Type B pancreatic cell (in vitro differentiated cells): ENCODE data around the gene RCSD1. TPM values are rescaled to one million over a fixed set of nuclear protein-coding genes. Genes with fewer than 3 reads are reported as not detected.

Experiments used
- DNase-seq: peaks from one replicate; pipeline ENCODE4 v3.0.0; 2021; ENCODE audit warnings: mixed read lengths; ENCODE audit not compliant: unreplicated experiment; ENCODE audit errors: extremely low spot score
- H3K27ac Mint-ChIP-seq: 2 replicates; pipeline ENCODE4 v1.8.0; 2021; ENCODE audit warnings: mild to moderate bottlenecking, mixed read lengths
- H3K27me3 Mint-ChIP-seq: 2 replicates; pipeline ENCODE4 v1.8.0; 2021; ENCODE audit warnings: mixed read lengths
- H3K36me3 Mint-ChIP-seq: 2 replicates; pipeline ENCODE4 v1.8.0; 2021; ENCODE audit warnings: mixed read lengths
- H3K4me1 Mint-ChIP-seq: one replicate; pipeline ENCODE4 v1.8.0; 2021; ENCODE audit warnings: mixed read lengths; ENCODE audit not compliant: unreplicated experiment
- H3K4me3 Mint-ChIP-seq: 2 replicates; pipeline ENCODE4 v1.8.0; 2021; ENCODE audit warnings: mild to moderate bottlenecking, mixed read lengths
- H3K9me3 Mint-ChIP-seq: 2 replicates; pipeline ENCODE4 v1.8.0; 2021; ENCODE audit warnings: mixed read lengths
- total RNA-seq: library from RNA; stranded (reverse); gene quantifications from 2 replicates; pipeline ENCODE4 v1.2.1, GENCODE V29; 2021; ENCODE audit warnings: low replicate concordance
- TF ChIP-seq, protein P1 (sequence below): fragments of 200-600 bp; sonication (generic); conservative IDR thresholded peaks from 2 replicates; pipeline ENCODE4 v1.5.0; 2021; ENCODE audit warnings: antibody characterized with exemption, mild to moderate bottlenecking

RCSD1 gene
- total RNA-seq, 1 donor from 2014 or later, result 0.75 TPM

DNA sequence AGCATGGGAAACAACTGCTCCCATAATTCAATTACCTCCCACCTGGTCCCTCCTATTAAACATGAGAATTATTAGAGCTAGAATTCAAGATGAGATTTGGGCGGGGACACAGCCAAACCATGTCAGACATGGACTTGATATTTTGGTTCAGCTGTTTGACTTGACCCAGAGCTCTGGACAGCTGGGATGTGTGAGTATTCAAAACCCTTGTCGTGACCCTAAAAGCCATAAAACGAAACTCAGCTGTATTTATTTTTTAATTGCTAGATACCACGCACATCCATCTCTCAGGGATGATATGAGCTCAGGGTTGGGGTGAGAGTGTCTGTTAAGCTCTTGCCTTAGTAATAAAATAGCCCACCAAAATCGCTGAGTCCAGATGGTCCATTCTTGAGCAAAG, 45.4 kb downstream of the RCSD1 start:
- no peaks in the 10 kb centered on the region for H3K4me1 Mint-ChIP-seq
- no peak for DNase-seq
- TF ChIP-seq, protein P1, sequence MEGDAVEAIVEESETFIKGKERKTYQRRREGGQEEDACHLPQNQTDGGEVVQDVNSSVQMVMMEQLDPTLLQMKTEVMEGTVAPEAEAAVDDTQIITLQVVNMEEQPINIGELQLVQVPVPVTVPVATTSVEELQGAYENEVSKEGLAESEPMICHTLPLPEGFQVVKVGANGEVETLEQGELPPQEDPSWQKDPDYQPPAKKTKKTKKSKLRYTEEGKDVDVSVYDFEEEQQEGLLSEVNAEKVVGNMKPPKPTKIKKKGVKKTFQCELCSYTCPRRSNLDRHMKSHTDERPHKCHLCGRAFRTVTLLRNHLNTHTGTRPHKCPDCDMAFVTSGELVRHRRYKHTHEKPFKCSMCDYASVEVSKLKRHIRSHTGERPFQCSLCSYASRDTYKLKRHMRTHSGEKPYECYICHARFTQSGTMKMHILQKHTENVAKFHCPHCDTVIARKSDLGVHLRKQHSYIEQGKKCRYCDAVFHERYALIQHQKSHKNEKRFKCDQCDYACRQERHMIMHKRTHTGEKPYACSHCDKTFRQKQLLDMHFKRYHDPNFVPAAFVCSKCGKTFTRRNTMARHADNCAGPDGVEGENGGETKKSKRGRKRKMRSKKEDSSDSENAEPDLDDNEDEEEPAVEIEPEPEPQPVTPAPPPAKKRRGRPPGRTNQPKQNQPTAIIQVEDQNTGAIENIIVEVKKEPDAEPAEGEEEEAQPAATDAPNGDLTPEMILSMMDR, result no peak
- no peaks in the 10 kb centered on the region for H3K36me3 Mint-ChIP-seq
- H3K4me3 Mint-ChIP-seq, result no peak overlapping the region
- H3K27ac Mint-ChIP-seq, result no peak overlapping the region
- peaks cover 3% of the 10 kb centered on the region for H3K27me3 Mint-ChIP-seq
- H3K9me3 Mint-ChIP-seq, result peaks cover 5% of the 10 kb centered on the region

- Mint-ChIP-seq H3K36me3 (no peaks in the 10 kb centered on the region), H3K4me3 (no peak overlapping the region), H3K27me3 (peaks cover 3% of the 10 kb centered on the region), H3K4me1 (peaks cover 4% of the 10 kb centered on the region), H3K9me3 (peaks cover 5% of the 10 kb centered on the region), H3K27ac (no peak overlapping the region)
- no peak for DNase-seq
- TF ChIP-seq, protein P1, result no peak
Measured at GRCh38 chr1:167676205-167676915, 46.3 kb downstream of the RCSD1 start.

DNA sequence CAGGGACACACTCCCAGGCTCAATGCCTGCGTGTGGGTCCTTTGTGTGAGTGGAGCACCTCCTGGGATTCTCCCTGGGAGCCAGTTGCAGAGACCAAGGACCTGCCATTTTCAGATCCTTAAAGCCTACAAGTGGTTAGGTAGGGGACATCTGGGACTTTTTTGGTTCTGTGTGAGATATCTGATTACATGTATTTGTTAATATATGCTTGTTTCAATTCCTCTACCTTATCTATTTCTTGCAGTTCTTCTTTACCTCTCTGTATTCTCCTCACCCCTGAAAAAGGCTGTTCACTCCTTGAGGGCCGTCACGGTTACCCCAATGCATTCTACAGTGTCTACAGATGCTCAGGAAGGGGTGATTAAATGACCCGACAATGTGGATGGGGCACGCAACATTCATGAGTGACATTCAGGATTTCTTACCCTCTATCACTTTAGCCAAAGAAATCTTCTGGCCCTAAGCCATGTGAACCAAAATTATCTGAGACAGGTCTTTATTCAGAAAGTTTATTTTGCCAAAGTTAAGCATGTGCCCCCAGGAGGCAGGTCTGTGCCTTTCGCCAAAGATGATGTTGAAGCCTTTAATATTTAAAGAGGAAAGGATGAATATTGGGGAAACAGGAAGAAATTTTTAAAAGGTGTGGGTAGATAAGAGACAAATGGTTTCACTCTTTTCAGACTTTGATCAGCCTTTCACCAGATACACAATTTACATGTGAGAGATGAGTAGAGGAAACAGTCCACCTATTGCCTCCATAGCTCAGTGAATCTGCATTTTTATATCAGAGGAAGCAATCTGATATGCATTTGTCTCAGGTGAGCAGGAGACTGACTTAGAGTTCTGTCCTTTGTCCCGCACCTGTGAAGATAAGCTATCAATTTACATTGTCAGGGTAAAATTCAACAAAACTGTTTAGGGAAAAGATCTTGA, 47.1 kb downstream of the RCSD1 start:
- H3K36me3 Mint-ChIP-seq, result no peaks in the 10 kb centered on the region
- H3K4me3 Mint-ChIP-seq, result no peak overlapping the region
- H3K27ac Mint-ChIP-seq, result no peak overlapping the region
- no peaks in the 10 kb centered on the region for H3K27me3 Mint-ChIP-seq
- peaks cover 4% of the 10 kb centered on the region for H3K4me1 Mint-ChIP-seq
- TF ChIP-seq, protein P1, result no peak
- DNase-seq, result no peak
- H3K9me3 Mint-ChIP-seq, result peaks cover under 1% of the 10 kb centered on the region

DNA sequence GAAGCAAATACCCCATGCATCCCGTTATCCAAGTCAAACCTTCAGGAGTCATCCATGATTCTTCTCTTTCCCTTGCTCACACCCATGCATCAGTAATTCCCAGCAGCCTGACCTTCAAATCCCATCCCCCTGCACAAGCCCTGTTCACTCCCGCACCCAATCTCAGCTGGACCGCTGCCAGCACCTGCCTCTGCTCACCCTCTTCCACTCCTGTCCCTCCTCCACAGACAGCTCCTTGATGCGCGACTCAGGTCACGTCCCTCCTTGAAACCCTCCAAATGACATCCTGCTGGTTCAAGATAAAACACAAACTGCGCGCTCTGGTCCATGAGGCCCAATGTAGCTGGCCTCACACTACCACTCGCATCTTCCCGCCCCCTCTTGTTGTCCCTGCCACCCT, 48.4 kb downstream of the RCSD1 start:
- Mint-ChIP-seq H3K9me3 (no peaks in the 10 kb centered on the region), H3K27ac (no peak overlapping the region), H3K4me3 (no peak overlapping the region), H3K36me3 (no peaks in the 10 kb centered on the region), H3K4me1 (peaks cover 6% of the 10 kb centered on the region), H3K27me3 (peaks cover 1% of the 10 kb centered on the region)
- TF ChIP-seq, protein P1, result no peak
- no peak for DNase-seq

GRCh38 chr1:167678838-167679237, 48.8 kb downstream of the RCSD1 start:
- peaks cover 5% of the 10 kb centered on the region for H3K27me3 Mint-ChIP-seq

More at GRCh38 chr1:167678838-167679237, 48.8 kb downstream of the RCSD1 start:
- H3K4me3 Mint-ChIP-seq, result no peak overlapping the region
- no peak for DNase-seq
- no peaks in the 10 kb centered on the region for H3K9me3 Mint-ChIP-seq
- no peak overlapping the region for H3K27ac Mint-ChIP-seq
- TF ChIP-seq, protein P1, result no peak
- H3K4me1 Mint-ChIP-seq, result peaks cover 10% of the 10 kb centered on the region
- no peaks in the 10 kb centered on the region for H3K36me3 Mint-ChIP-seq
